ENCODE data around the gene DYRK2. TPM values are rescaled to one million over a fixed set of nuclear protein-coding genes. Genes with fewer than 3 reads are reported as not detected.

The DYRK2 gene
- total and polyA plus RNA-seq, 12 donors = 2.8 to 22.4 (median 14.1) TPM

DNA sequence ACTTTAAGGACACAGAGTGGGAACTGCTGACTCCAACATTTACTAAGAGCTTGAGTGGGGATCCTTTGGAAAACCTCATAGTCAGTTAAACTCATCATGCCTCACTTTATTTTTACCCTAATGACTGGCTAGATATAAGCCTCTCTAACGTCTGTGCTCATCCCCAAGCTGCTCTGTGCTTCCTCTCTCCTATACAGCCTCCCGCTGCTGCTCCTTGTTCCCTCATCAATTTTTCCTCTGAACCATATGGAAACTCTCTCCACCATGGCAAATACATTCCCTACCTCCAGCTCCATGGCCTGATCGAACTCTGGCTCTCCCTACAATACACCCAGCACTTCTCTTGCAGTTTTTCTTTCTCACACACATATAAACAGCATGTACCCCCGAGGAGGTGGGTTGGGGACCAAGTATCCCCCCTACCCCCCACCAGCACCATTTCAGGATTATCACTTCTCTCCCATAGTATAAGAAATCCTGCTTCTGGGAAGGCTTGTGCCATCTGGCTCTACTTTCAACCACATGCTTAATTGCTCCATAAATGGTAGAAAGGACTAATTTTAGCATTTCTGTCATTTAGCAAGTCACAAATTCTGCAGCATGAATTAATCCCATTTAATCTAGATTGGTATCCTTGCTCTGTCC is 39.2 kb upstream of the DYRK2 start:
- intact Hi-C loops (cut with DNase I) = no loop called here
- WGBS, 4 donors = 76 to 85% (median 80%) methylated on average over 4 of the region's 4 CpGs

DNA sequence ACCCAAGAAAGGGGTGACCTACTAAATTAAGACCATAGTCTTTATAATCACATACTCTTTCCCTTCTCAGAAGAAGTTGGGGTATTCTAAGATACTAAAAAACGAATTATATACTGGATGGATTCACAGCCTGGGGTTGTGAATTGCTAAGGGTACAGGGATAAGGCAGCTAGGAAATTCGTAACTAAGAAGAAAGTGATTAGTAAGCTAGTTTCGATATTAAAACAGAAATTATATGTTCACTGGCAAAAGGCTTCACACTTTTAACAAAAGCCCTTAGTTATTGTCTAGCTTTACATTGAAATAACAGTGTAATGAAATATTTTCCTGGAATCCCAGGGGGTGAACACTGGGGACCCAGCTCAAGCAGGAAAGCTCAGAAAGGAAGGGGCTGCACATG is 35.5 kb upstream of the DYRK2 start:
- no peak overlapping the region for H3K4me3 ChIP-seq
- no peaks in the 10 kb centered on the region for H3K9me3 ChIP-seq (replicated peaks in 1 of 3)
- intact Hi-C loops (cut with DNase I) = no loop called here
- no peak for DNase-seq
- TF ChIP-seq, protein P1, sequence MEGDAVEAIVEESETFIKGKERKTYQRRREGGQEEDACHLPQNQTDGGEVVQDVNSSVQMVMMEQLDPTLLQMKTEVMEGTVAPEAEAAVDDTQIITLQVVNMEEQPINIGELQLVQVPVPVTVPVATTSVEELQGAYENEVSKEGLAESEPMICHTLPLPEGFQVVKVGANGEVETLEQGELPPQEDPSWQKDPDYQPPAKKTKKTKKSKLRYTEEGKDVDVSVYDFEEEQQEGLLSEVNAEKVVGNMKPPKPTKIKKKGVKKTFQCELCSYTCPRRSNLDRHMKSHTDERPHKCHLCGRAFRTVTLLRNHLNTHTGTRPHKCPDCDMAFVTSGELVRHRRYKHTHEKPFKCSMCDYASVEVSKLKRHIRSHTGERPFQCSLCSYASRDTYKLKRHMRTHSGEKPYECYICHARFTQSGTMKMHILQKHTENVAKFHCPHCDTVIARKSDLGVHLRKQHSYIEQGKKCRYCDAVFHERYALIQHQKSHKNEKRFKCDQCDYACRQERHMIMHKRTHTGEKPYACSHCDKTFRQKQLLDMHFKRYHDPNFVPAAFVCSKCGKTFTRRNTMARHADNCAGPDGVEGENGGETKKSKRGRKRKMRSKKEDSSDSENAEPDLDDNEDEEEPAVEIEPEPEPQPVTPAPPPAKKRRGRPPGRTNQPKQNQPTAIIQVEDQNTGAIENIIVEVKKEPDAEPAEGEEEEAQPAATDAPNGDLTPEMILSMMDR (IDR thresholded peaks at IDR 0.05) = no peak
- TF ChIP-seq POLR2A (IDR thresholded peaks at IDR 0.05) = no peak
- H3K4me1 ChIP-seq (replicated peaks in 1 of 2) = no peaks in the 10 kb centered on the region
- WGBS, 4 donors = 49 to 57% (median 52%) methylated on average over 3 of the region's 3 CpGs
- H3K27ac ChIP-seq = no peak overlapping the region
- H3K27me3 ChIP-seq = no peaks in the 10 kb centered on the region
- no peaks in the 10 kb centered on the region for H3K36me3 ChIP-seq (replicated peaks in 1 of 2)

More for the DNA sequence above, 39.2 kb upstream of the DYRK2 start:
- TF ChIP-seq POLR2A (IDR thresholded peaks at IDR 0.05) = no peak
- TF ChIP-seq, protein P1 (IDR thresholded peaks at IDR 0.05) = no peak
- Histone ChIP-seq H3K4me3 (no peak overlapping the region), H3K36me3 (replicated peaks in 1 of 2) (no peaks in the 10 kb centered on the region), H3K27ac (no peak overlapping the region), H3K9me3 (replicated peaks in 1 of 3) (no peaks in the 10 kb centered on the region), H3K4me1 (replicated peaks in 1 of 2) (no peaks in the 10 kb centered on the region), H3K27me3 (no peaks in the 10 kb centered on the region)
- DNase-seq = no peak

DNA sequence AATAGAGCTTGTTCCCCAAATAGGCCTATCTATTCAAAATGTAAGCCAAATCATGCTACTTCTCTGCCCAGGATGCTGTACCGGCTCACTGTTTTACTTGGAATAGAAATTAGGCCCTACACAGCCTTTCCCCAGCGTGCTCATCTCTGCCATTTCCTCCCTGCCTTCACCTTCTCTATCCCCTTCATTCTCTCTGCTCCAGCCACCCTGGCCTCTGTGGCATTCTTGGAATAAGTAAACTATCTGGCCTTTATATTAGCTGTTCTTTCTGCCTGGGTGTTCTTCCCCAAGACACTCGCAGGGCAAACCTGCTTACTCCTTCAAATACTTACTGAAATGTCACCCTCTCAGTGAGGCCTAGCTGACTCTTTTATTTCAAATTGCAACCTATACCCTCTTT is 30.9 kb upstream of the DYRK2 start:
- DNase-seq = no peak
- Histone ChIP-seq H3K36me3 (replicated peaks in 1 of 2) (no peaks in the 10 kb centered on the region), H3K27ac (no peak overlapping the region), H3K9me3 (replicated peaks in 1 of 3) (no peaks in the 10 kb centered on the region), H3K4me3 (no peak overlapping the region), H3K27me3 (no peaks in the 10 kb centered on the region), H3K4me1 (replicated peaks in 1 of 2) (no peaks in the 10 kb centered on the region)
- TF ChIP-seq, protein P1 (IDR thresholded peaks at IDR 0.05) = no peak
- no peak for TF ChIP-seq POLR2A (IDR thresholded peaks at IDR 0.05)
- intact Hi-C loops (cut with DNase I) = no loop called here
- 84 to 88% (median 86%) methylated on average over 3 of the region's 3 CpGs for WGBS, 4 donors

DNA sequence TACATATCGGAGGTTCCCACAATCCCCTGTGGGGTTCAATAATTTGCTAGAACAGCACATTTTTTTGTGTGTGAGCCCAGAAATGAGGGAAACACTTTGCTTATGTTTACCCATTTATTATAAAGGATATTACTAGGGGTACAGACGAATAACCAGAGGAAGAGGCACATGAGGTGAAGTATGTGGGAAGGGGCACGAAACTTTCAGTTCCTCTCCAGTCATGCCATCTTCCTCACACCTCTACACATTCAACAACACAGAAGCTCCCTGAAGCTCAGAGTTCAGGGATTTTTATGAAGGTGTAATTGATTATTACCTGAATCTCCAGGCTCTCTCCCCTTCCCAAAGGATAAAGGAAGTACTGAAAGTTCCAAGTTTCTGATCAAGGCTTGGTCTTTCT is 30.2 kb upstream of the DYRK2 start:
- no peaks in the 10 kb centered on the region for H3K27me3 ChIP-seq
- intact Hi-C loops (cut with DNase I) = no loop called here
- TF ChIP-seq, protein P1 (IDR thresholded peaks at IDR 0.05) = no peak
- no peak for TF ChIP-seq POLR2A (IDR thresholded peaks at IDR 0.05)
- H3K36me3 ChIP-seq (replicated peaks in 1 of 2) = no peaks in the 10 kb centered on the region
- no peaks in the 10 kb centered on the region for H3K9me3 ChIP-seq (replicated peaks in 1 of 3)
- 82 to 90% (median 90%) methylated on average over 3 of the region's 3 CpGs for WGBS, 4 donors
- H3K4me1 ChIP-seq (replicated peaks in 1 of 2) = no peaks in the 10 kb centered on the region
- DNase-seq = no peak
- H3K27ac ChIP-seq = no peak overlapping the region
- H3K4me3 ChIP-seq = no peak overlapping the region

All from adrenal gland (tissue), 12 donors.